Measurements from ENCODE around the gene JMJD1C. TPM values are rescaled to one million over a fixed set of nuclear protein-coding genes. Genes with fewer than 3 reads are reported as not detected.
A peak's percentile ranks its signal among the peaks of the same experiment; 100 is the strongest.

The JMJD1C gene
- total RNA-seq, 2 donors from 2014 or later, result 68.7 to 74.5 TPM

DNA sequence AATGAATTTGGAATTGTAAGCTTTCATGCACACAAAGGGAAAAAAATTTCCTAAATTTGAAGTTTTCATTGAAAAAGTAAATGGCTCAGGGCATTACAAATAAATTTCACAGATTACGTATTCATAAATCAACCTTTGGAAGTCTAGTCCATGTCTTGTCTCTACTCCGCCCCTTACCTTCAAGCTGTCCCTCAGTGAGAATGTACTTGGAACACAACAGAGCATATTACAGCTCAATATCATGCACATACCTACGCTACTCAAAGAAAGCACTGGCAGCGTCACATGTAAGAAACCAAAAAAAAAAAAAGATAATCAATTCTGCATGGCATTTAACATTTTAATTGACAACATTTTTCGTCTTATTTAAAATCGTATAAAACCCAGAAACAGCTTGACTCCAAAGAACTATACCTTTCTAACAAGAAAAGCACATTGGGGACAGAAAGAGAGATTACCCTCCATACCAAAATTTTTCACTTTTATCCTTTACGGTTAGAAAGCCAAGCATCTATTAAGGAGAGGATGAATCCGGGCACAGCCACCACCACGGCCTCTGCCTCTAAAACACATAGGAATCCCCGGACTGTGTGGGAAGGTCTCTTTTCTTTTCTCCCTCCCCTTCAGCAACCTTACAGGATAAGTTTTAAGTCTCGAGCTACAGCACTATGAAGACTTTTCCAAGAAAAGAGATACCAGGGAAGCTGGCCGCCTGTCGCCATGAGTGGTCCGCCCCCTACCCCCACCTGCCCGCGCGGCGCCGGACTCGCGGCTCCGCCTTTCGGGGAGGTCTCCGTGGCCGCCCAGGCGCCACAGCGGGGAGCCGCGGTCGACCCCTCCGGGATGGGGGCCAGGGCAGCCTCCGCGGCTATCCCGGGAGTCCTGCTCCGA, 1.1 kb downstream of the JMJD1C start:
- Mint-ChIP-seq H3K36me3 (ENCODE audit: low read depth) (no peaks in the 10 kb centered on the region), H3K4me1 (peaks cover 5% of the 10 kb centered on the region), H3K27me3 (no peaks in the 10 kb centered on the region), H3K27ac (peak overlapping the region; percentile 52), H3K4me3 (peak overlapping the region; percentile 95), H3K9me3 (no peaks in the 10 kb centered on the region)
- peak; percentile 61 for ATAC-seq (replicated peaks)

DNA sequence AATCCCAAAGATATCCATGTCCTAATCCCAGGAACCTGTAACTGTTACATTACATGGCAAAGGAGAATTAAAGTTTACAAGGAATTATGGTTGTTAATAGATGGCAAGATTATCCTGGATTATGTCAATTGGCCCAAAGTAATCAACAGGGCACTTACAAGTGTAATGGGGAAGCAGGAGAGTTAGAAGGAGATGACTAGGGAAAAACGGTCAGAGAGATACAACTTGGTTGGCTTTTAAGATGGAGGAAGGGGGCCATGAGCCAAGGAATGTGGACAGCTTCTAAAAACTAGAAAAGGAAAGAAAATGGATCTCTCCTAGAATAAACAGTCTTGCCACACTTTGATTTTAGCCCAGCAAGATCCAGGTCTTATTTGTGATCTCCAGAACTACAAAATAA, 3.3 kb downstream of the JMJD1C start:
- no peaks in the 10 kb centered on the region for H3K36me3 Mint-ChIP-seq (ENCODE audit: low read depth)
- no peaks in the 10 kb centered on the region for H3K27me3 Mint-ChIP-seq
- ATAC-seq (replicated peaks), result no peak
- H3K9me3 Mint-ChIP-seq, result no peaks in the 10 kb centered on the region
- H3K4me1 Mint-ChIP-seq, result peaks cover 5% of the 10 kb centered on the region
- no peak overlapping the region for H3K4me3 Mint-ChIP-seq
- H3K27ac Mint-ChIP-seq, result no peak overlapping the region

DNA sequence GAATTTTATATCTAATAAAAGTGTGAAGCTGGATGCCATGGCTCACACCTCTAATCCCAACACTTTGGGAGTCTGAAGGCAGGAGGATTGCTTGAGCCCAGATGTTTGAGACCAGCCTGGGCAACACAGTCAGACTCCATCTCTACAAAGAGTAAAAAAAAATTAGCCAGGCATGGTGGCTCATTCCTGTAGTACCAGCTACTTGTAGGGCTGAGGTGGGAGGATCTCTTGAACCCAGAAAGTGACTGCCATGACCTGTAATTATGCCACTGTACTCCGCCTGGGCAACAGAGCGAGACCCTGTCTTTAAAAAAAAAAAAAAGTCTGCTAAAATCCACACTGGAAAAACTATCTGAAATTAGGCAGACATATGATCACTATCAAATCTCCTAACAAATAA, 7.6 kb downstream of the JMJD1C start:
- peaks cover 6% of the 10 kb centered on the region for H3K36me3 Mint-ChIP-seq (ENCODE audit: low read depth)
- no peak for ATAC-seq (replicated peaks)
- no peak overlapping the region for H3K4me3 Mint-ChIP-seq
- no peak overlapping the region for H3K27ac Mint-ChIP-seq
- no peaks in the 10 kb centered on the region for H3K4me1 Mint-ChIP-seq
- H3K9me3 Mint-ChIP-seq, result no peaks in the 10 kb centered on the region
- H3K27me3 Mint-ChIP-seq, result no peaks in the 10 kb centered on the region

DNA sequence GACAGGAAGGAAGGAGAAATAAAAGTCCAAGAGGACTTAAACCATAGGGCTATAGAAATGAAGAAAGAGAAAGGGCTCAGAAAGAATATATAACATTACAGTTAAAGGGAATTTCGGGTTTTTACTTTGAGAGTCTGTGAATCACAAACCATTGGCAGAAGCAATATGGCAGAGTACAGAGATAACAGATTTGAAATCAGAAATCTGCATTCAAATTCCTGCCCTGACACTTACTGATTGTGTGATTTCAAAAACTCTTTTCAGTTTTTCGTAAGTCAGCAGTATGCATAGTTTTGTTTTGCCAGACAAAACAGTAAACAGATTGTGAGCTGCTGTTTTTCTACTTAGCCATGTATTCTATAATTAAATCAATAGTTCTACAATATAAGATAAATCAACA, 8.2 kb downstream of the JMJD1C start:
- Mint-ChIP-seq H3K4me3 (no peak overlapping the region), H3K27me3 (no peaks in the 10 kb centered on the region), H3K9me3 (no peaks in the 10 kb centered on the region), H3K27ac (no peak overlapping the region), H3K4me1 (no peaks in the 10 kb centered on the region), H3K36me3 (ENCODE audit: low read depth) (peaks cover 6% of the 10 kb centered on the region)
- ATAC-seq (replicated peaks), result no peak

DNA sequence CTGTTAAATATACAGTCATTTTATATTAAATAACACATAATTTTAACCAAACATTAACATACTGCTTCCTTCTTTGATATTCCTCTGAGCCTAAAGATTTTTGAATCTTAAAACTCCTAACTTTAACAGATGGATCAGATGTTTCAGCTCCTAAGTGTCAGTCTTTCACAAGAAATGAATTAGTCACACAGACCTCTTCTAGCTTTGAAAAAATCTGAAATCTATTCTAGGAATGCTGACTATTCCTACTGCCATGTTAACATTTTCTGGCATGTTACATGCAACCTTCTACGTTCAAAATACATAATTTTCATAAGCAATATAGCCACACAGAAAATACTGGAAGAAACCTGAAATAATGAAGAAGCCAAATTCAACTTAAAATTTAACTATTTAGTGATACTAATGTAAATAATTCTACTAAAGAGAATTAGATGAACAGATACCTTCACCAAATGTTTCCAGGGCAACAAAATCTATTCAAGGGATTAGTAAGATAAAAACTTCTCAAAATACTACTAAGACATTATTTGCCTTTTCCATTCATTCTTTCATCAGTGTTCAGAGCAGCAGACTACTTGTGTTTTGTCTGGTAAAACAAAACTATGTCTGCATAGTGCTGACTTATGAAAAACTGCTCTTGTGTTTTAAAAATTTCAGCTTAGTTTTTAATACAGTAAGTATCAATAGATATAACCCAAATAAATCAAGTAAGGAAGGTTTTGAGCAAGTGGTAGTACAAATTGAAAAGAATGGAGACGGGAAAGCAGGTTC, 9.2 kb downstream of the JMJD1C start:
- Mint-ChIP-seq H3K4me1 (peaks cover 3% of the 10 kb centered on the region), H3K36me3 (ENCODE audit: low read depth) (peaks cover 6% of the 10 kb centered on the region), H3K27ac (no peak overlapping the region), H3K9me3 (no peaks in the 10 kb centered on the region), H3K27me3 (no peaks in the 10 kb centered on the region), H3K4me3 (no peak overlapping the region)
- no peak for ATAC-seq (replicated peaks)

DNA sequence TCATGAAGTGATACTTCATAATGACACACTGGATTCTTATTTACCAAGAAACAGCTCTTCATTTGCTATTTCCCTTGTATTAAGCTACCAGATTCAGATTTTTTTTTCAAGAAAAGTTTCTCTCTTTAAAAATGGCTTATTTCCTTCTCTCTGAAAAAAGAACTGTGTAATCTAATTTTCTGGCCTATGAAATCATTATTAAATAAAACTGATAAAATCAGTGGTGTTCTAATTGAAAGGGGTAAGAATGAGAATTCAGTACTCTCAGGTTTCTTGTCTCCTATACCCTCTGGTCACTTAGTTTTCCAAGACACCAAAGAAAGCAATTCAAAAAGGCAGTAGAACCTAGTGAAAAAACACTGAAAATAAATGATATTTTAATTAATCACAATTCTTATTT, 10.3 kb downstream of the JMJD1C start:
- Mint-ChIP-seq H3K9me3 (no peaks in the 10 kb centered on the region), H3K4me1 (peaks cover 4% of the 10 kb centered on the region), H3K36me3 (ENCODE audit: low read depth) (peaks cover 6% of the 10 kb centered on the region), H3K4me3 (no peak overlapping the region), H3K27ac (no peak overlapping the region), H3K27me3 (no peaks in the 10 kb centered on the region)
- ATAC-seq (replicated peaks), result no peak

DNA sequence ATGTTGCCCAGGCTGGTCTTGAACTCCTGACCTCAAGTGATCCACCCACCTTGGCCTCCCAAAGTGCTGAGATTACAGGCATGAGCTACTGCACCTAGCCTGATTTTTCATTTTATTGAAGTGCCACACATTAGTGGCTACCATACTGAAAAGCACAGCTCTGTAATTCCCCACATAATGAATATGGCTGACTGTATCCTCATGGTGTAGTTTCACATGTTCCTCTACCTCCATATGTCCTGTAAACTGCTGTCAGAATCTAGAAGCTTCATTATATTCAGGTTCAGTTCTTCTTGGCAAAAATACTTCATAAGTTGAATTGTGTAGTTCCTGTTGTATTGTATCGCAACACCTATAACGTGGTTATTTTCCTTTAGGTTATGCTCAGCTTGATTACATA, 11.1 kb downstream of the JMJD1C start:
- Mint-ChIP-seq H3K27me3 (no peaks in the 10 kb centered on the region), H3K27ac (no peak overlapping the region), H3K36me3 (ENCODE audit: low read depth) (peaks cover 6% of the 10 kb centered on the region), H3K9me3 (no peaks in the 10 kb centered on the region), H3K4me3 (no peak overlapping the region), H3K4me1 (peaks cover 4% of the 10 kb centered on the region)
- no peak for ATAC-seq (replicated peaks)

DNA sequence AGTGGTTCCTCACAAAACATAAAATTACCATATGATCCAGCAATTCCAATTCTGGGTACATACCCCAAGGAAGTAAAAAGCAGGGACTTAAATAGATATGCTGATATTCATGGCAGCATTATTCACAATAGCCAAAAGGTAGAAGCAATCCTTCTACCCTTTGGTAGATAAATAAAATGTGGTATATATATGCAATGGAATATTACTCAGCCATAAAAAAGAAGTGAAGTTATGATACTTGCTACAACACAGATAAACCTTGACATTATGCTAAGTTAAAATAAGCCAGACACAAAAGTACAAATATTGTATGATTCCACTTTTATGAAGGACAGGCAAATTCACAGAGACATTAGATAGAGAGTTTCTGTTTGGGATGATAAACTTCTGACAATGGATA, 13.3 kb downstream of the JMJD1C start:
- ATAC-seq (replicated peaks), result no peak
- H3K27me3 Mint-ChIP-seq, result no peaks in the 10 kb centered on the region

DNA sequence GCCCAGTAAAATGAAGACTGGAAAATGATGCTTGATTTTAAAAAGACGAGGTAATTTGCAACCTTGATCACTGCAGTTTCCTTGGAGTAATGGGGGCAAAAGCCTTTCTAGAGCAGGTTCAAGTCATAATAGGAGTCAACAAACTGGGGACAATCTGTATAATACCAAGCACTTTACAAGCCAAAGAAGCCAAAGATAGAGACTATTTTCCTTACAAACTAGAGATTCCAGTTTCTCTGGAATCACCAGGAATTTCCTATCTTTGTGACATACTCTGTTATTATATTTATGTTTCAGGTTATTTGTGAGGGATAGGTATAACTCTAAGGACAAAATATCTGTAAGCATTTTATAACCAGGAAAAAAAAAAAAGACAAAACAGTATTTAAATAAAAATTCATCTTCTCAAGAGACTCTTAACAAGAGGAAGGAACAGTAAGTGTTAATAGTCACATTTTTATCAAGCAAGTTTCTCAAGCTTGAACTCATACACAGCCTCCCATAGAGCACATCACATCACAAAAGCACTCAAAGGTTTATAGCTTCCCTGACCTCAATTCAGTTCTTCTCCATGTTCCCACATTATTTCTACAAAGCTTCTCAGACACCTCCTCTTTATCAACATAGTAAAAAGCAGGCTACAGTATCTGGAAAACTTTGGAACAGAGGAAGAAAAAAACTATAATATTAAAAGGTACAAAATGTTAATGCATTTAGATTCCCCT, 18.9 kb downstream of the JMJD1C start:
- Mint-ChIP-seq H3K27ac (no peak overlapping the region), H3K27me3 (no peaks in the 10 kb centered on the region), H3K36me3 (ENCODE audit: low read depth) (no peaks in the 10 kb centered on the region), H3K4me1 (peaks cover 14% of the 10 kb centered on the region), H3K4me3 (no peak overlapping the region), H3K9me3 (no peaks in the 10 kb centered on the region)
- no peak for ATAC-seq (replicated peaks)

More for the DNA sequence above, 13.3 kb downstream of the JMJD1C start:
- no peak overlapping the region for H3K4me3 Mint-ChIP-seq
- H3K27ac Mint-ChIP-seq, result no peak overlapping the region
- peaks cover 4% of the 10 kb centered on the region for H3K4me1 Mint-ChIP-seq
- peaks cover 6% of the 10 kb centered on the region for H3K36me3 Mint-ChIP-seq (ENCODE audit: low read depth)
- H3K9me3 Mint-ChIP-seq, result no peaks in the 10 kb centered on the region

DNA sequence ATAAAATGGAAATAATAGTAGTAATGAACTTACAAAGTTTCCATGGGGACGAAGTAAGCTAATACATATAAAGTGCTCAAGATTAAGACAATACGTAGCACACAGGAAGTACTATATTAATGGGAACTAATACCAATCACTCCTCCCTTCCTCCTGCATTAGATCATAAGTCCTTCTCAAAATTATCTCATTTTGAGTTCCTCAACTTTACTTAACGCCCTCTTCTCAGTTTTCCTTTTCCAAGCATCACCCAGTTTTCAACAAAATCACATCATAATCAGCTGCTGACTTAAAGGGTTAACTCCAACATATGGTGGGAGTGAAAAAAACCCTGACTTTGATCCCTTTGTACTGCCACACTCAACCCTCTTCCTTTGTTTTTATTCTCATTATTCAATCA, 24.4 kb downstream of the JMJD1C start:
- H3K9me3 Mint-ChIP-seq, result no peaks in the 10 kb centered on the region
- no peak for ATAC-seq (replicated peaks)
- peaks cover 5% of the 10 kb centered on the region for H3K4me1 Mint-ChIP-seq
- no peaks in the 10 kb centered on the region for H3K36me3 Mint-ChIP-seq (ENCODE audit: low read depth)
- H3K4me3 Mint-ChIP-seq, result no peak overlapping the region
- no peaks in the 10 kb centered on the region for H3K27me3 Mint-ChIP-seq
- H3K27ac Mint-ChIP-seq, result no peak overlapping the region

DNA sequence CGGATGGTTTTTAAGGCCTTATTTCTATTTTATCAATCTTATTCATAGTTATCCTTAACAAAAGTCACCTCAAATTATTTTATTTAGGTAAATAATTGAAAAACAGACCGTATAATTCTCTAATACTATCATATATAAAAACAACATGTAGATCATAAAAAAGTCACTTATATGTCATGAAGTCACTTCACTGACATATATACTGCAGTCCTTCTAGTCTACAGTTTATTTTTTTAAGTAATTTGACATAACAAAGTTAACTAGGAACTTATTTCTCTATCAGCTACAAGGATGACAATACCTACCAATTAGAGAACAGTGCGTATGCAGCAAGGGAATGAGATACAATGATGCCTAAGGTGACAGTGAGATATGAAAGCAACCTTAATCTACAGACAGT, 26.2 kb downstream of the JMJD1C start:
- Mint-ChIP-seq H3K27me3 (no peaks in the 10 kb centered on the region), H3K27ac (no peak overlapping the region), H3K4me3 (no peak overlapping the region), H3K36me3 (ENCODE audit: low read depth) (no peaks in the 10 kb centered on the region), H3K4me1 (peaks cover 10% of the 10 kb centered on the region), H3K9me3 (no peaks in the 10 kb centered on the region)
- no peak for ATAC-seq (replicated peaks)

DNA sequence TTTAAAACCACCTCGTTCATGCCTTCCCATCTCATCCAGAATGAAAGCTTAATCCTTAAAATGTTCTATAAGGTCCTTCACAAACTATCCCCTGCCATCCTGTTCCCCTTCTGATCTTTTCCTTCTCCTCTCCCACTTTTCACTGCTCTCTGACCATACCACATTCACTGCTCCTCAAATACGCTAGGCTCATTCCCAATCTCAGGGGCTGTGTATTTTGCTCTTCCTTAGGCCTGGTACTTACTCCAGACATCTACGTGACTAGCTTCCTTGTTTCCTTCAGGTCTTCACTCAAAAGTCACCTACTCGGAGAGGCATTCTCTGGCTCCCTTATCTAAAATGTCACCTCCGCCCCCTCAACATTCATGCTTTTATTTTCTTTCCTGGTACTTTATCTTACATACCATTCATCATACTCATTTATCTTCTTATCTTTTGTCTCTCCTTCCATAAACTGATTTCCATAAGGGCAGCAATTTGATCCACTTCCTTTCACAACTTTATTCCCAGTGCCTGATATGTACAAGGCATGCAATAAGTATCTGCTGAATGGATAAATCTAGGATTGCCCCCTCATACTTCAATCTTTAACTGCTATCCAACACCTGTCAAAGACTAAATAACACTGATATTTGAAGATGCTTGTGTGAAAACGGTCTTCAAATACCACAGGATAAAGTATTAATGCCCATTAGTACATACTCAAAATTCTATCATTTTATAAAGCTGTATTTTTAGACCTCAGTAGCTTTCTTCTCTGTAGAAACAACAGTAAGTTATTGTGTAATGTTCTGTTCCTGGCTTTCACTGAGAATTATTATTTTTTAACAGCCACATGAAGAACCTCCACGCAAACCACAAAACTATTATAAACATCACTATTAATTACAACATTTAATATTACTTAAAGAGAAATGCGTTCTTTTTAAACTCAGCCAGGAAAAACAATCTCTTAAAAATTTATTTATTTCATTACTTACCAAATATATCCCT, 27.0 kb downstream of the JMJD1C start:
- Mint-ChIP-seq H3K4me3 (no peak overlapping the region), H3K4me1 (peaks cover 13% of the 10 kb centered on the region), H3K9me3 (no peaks in the 10 kb centered on the region), H3K27me3 (no peaks in the 10 kb centered on the region), H3K27ac (no peak overlapping the region), H3K36me3 (ENCODE audit: low read depth) (no peaks in the 10 kb centered on the region)
- no peak for ATAC-seq (replicated peaks)

DNA sequence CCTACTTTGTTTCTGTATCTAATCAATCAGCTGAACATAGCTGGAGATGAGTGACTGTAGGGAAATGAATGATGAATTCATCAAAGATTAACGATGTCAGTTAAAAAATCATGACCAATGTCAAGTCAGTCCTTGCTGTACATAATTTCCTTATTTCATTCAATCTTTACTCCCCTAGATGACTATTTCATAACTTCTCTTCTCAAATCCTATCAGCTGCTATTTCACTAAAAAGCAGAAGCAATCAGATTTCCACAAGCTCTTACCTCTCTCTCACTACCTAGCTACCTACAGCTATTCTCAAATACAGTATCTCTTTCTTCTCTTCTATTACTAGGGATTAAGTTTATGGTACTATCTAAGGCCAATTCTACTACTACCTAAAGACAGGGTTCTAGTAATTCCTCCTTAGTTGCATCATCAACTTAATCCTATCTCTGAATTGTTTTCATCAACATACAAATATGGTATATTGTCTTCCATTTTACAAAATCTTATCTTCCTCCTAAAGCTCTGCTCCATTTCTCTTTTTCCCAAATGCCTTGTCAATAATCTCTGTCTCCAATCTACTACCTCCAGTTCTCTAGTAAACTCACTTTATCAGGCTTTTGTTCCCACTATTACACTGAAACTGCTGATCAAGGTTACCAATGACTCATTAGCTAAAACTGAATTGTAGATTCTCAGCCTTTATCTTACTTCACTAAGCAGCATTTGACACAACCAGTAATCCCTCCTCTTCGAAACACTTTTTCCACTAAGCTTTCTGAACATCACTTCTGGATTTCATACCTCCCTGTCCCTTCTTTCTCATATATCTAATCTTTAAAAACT, 28.4 kb downstream of the JMJD1C start:
- no peaks in the 10 kb centered on the region for H3K9me3 Mint-ChIP-seq
- peak; percentile 80 for ATAC-seq (replicated peaks)
- H3K27ac Mint-ChIP-seq, result no peak overlapping the region
- H3K27me3 Mint-ChIP-seq, result no peaks in the 10 kb centered on the region
- no peak overlapping the region for H3K4me3 Mint-ChIP-seq
- H3K4me1 Mint-ChIP-seq, result peaks cover 10% of the 10 kb centered on the region
- H3K36me3 Mint-ChIP-seq (ENCODE audit: low read depth), result peaks cover 2% of the 10 kb centered on the region

Measured in activated T-helper 17 cell treated with anti-CD3 and anti-CD28 coated beads, Interleukin-2, amount 50 U/mL, for 72 hours (primary cell).